ENCODE measurements around the gene CSNK1G3.
"Not testable (repeated sequence)": the region's sequence is repeated elsewhere in the genome, so short reads cannot be mapped to it uniquely, and the experiment has no call there.

CSNK1G3 gene

DNA sequence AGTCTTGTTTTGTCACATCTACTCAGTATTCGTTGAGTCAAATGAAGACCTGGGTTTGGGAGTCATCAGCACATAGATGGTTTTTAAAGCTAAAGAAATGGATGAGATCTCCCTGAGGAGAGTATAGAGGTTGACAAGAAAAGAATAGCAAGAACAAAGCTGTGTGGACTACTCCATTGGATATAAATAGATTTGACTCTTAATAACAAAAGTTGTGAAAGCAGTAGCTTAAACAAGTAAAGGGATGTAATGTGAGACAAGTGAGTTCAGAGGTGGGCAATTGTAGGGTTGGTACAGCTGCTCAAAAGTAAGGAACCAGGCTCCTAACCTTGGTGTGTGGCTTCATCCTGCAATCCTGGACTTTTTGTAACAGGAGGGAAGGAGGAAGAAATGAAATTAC, 49.3 kb downstream of the CSNK1G3 start:
- no peak for DNase-seq

DNA sequence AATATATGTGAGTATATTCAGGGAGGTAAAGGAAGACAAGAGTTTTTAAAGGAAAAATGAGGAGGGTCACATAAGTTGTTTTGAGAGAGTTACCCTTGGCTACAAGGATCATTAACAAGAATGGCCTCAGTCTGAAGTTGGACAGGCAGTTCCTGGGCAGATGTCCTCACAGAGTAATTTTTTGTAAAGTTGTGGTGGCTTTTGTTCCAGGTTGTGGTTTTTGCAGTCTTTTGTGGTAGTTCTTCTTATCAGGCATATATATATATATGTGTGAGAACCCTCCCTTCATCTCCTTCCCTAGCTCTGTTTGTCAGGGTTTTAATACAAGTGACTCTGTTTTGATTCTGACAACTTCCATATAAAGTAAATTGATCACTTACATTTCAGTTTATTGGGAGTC, 60.0 kb downstream of the CSNK1G3 start:
- no peak for DNase-seq

DNA sequence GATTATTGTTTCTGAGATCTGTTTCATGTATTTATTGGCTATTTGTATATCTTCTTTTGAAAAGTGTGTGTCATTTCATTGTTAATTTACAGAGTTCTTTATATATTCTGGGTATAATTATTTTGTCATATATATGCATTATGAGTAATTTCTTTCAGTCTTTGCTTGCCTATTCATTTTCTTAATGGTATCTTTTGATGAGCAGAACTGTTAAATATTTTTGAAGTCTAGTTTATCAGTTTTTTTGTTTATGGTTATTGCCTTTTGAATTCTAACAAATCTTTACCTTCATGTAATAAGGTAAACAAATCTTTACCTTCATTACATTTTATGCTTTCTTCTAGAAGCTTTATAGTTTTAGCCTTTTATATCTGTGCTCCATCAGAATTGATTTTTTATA, 66.4 kb downstream of the CSNK1G3 start:
- no peak for DNase-seq

DNA sequence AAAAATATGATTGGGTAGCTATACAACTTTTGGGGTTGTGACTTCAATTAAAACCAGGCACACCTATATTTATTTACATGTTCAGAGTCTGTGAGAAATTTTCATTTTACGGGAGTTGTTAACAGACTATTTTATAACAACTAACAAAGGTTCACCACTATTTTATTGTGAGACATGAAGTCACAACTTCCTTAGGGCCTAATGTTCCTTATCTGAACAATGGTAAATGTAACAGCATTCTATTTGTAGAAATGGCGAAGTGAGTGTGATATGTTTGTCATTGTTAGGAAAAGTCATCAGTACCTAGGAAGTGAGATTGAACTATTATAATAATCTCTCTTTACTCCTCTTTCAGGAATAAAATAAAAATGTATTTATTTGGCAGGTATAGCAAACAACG, 67.4 kb downstream of the CSNK1G3 start:
- no peak for DNase-seq

DNA sequence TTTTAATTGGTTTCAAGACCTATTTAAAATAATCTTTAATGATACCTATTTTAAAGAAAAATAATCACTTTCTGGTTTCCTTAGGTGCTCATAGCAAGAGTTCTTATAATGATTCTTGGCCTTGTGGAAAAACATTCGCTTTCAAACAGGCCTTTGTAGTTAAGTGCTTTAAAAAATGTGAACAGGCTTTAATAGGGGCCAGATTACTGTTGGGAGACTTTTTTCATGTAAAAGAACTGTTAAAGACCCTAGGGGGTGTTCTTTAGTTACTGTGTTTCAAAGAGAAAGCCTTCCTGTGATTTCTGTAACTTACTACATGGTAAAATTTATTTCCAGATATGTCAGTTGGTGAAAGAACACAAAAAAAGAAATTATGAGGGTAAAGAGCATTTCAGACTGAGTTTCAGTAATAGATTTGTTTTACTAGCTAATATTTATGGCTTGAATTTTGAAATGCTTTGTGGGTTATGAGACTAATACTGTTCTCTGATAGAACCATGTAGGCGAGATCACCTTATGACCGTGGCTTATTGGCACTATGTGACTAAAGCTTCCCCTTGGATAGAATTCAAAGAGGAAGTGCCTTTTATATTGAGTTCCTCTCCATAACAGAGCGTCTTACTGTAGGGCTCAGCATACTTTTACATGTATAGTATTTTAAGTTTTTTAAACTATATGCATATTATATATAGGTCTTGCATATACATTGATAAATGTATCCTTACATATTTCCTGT, 70.7 kb downstream of the CSNK1G3 start:
- DNase-seq: no peak

DNA sequence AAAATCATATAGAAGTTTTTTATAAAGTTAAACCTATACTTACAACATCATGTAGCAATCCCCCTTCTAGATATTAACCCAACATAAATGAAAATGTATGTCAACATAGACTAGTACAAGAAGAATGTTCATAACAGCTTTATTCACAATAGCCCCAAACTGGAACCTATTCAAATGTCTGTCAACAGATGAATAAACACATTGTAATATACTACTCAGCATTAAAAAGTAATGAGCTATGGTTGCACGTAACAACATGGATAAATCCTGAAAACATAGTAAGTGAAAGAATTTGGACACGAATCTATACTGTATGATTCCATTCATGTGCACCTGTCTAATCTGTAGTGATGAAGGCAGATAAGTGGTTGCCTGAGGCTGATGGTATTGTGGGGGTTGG, 73.9 kb downstream of the CSNK1G3 start:
- no peak for DNase-seq

DNA sequence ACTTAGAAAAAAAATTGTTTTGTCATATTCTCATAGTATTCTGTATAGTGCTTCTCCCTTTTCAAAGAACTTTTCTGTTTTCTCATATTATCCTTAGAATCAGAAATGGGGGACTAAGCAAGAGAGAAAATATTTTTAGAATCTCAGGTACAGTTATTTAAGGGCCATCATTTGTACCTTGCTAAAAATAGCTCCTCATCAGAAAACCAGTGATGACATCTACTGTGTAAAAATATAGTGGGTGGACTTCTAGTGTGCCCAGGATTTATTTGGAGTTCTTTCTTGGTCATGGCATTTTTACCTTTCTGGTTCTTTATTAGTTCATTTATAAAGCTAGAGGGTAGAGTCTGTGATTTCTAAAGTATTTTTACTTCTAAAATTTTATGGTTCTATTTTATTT, 82.5 kb downstream of the CSNK1G3 start:
- no peak for DNase-seq

DNA sequence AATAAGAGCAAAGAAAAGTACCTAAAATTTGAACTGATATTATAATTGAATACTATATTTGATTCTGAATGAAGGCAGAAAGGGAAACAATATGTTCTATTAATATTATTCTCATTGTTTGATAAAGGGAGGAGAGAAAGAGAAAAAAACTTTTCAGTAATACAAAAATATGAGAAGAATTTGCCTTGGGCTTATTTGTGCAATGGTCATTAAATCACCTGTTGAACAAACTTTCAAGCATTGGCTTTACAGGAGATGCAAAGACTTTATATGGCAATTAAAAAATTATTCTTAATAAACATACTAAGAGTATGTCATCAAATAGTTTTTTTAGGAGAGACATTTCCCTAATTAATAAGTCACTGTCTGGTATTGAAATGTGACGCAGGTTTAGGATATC, 85.0 kb downstream of the CSNK1G3 start:
- DNase-seq: no peak

DNA sequence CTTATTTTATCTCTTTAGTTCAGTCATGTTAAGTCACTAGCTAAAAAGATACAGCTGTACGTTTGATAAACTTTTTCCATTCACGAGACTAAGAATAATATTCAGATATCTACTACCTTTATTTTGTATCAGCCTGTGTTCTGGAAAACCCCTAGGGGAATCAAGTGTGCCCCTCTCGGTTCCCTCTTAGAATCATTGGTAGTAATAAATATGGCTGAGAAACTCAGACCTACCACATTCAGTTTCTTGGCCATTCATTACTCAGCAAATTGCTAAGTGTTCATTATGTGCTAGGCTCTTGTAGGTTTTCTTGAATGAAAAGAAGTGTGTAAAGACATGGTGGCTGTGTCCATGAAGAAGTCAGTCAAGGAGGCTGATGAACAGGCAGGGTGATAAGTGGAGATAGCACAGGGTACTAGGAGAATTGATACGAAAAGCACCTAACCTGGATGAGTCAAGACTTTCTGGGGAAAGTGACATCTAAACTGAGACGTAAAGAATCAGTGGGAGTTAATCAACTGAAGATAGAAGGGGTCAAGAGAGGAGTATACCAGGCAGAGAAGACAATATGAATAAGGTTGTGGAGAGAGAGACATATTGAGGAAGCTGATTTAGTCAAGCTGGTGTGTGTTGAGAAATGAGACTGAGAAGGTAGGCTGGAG, 86.2 kb downstream of the CSNK1G3 start:
- DNase-seq: no peak

DNA sequence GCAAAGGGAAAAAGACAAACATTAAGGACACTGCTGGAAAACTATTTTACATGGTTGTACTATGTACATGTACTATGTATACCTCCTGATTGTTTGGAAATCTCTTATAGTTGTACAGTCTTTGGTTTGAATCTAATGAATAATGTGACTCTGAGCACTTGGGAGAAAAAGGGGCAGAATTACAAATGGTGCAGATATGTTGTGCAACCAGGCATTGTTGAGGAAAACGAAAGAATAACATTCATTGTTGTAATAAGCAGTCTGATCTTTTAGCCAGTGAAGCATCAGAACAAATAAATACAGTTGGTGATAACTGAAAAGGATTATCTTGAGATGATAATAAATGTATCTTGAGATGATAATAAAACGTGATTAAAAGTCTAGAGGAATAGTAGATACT, 87.2 kb downstream of the CSNK1G3 start:
- DNase-seq: no peak

DNA sequence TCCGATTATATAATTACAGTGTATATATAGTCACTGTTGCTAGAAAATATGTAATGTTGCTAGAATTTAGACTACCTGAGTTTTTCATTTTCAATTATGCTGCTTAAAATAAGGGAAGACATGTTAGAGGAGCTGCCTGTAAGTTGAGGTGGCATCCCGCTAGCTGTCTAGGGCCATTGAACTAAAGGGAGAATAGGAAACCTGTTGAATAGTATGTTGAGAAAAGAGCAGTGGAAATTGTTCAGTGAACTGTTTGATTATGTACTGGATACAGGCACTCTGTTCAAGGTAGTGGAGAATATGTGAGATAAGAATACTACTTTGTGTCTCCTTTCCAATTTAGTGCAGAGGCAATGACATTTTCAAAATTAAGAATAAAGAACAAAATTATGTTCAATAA, 89.6 kb downstream of the CSNK1G3 start:
- no peak for DNase-seq

DNA sequence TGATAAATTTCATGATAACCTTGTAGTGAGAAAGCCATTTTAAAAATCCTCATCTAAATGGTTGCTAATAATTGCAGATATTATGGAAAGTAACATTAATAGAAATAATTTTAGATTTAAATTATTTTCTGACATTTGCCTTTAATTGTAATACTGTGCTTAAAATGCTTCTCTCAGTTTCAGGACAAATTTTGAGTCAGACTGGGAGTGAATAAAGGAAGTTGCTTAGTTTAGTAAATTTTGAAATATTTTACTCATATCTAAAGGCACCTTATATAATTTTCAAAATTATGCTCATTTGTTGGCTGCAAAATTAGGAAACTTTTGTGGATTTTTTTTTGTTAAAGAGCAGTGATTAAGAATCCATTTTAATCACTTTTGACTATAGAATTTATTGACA, 93.8 kb downstream of the CSNK1G3 start:
- no peak for DNase-seq

DNA sequence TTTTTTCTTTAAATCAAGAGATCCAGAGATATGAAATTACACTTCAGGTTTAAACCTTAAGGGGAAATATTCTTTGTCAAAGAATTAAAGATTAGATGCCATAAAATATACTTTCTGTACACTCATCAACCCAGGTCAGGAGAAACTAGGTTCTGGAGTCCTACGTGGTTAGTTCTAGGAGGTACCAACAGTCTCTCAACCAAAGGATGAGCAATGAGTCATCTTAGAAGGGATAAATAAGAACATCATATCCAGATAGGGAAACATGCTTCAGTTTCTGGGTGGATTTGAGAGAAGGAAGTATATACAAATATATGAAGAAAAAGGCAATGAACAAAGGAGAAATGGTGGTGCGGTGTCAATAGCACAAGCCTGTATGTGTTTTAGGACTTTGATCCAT, 98.2 kb downstream of the CSNK1G3 start:
- DNase-seq: no peak

DNA sequence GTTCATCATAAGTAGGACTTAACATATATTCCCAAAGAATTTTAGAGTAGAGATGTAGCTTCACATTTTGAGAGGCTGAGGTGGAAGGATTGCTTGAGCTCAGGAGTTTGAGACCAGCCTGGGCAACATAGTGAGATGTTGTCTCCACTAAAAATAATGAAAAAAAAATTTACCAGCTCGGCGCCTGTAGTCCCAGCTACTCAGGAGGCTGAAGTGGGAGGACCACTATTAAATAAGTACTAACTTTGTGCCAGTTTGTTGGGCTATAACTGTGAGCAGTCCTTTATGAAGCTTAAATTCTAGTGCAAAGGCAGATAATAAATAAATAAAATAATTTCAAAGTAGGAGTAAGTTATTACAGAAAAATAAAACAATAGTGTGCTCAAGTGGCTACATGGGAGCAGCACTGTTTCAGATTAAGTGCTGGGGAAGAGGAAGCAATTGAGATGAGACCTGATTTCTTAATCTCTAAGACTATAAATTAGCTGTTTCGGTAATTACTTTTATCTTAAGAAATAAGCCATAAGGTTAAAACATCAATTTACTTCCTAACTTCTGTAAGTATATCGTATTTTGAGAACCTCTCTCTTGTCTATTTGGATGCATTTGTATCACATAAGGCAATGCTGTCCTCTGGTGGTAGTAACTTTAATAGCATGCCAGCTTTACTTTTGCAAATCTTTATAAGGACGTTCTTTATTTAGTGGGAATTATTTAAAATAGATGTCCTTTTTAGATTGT, 98.9 kb downstream of the CSNK1G3 start:
- no peak for DNase-seq

DNA sequence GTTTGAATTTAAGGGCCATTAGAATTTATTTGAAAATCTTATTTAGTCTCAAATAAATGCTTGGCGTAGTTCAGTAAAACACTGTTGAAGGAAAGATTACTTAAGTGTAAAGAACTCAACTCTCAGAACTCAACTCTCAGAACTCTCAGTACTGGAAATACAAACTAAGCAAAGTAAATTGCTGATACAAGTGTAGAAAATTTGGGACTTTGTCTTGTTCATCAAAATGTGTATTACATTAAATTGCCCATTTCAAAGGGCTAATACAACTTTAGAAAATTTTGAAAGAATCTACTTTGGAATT, 99.4 kb downstream of the CSNK1G3 start:
- DNase-seq: no peak

DNA sequence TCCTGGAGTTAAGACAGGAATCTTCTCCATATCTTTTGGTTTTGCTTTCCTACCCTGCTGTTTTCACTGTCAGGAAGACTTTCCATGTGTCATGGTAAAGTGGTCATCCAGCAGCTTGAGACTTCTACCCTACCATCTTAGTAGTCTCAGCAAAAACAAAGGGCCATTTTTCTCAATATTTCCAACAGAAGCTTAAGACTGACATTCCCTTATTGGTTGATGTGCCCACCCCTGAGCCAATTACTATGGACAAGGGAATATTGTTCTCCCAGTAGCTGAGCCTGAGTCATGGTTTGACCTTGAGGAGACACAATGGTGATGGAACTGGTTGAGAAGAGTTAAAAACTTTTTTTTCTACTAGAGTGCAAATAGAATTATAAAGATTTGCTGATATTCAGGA, 105.6 kb downstream of the CSNK1G3 start:
- DNase-seq: no peak

DNA sequence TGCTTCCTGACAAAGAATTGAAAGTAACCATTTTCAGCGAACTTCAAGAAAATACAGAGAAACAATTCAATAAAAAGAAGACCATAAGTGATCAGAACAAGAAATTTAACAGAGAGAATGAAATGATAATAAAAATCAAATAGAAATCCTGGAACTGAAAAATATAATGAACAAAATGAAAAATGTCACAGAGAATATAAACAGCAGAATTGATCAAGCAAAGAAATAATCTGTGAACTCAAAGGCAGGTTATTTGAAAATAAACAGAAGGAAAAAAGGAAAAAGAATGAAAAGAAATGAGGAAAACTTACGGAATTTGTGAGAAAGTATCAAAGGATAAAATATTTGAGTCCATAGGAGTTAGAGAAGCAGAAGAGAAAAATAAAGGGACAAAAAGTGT, 114.1 kb downstream of the CSNK1G3 start:
- no peak for DNase-seq

DNA sequence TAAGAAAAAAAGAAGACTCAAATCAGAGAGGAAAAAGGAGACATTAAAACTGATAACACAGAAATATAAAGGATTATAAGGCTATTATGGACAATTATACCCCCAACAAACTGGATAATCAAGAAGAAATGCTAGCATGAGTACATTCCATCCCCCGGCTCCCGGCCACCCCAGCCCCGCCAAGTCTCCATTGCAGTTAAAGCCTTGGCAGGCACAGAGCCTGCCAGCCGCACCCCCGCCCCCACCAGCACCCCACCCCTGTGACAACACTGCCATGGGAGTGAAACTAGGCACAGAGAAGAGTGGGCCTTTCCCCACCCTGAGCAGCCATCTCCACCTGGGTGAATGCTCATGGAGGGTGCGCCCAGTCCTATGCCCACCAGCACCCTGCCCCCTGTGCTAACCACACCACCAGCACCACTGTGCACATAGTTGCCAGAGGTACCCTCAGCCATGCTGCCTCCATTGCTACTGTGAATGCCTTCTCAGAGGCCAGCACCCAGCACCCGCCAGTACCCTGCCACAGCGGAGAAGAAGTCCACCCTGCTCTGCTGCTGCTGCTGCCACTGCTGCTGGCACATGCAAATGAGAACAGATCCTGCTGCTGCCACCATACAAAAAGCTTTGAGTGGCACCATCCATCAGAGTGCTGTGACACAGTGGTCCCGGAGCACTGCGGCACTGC, 117.0 kb downstream of the CSNK1G3 start:
- no peak for DNase-seq

DNA sequence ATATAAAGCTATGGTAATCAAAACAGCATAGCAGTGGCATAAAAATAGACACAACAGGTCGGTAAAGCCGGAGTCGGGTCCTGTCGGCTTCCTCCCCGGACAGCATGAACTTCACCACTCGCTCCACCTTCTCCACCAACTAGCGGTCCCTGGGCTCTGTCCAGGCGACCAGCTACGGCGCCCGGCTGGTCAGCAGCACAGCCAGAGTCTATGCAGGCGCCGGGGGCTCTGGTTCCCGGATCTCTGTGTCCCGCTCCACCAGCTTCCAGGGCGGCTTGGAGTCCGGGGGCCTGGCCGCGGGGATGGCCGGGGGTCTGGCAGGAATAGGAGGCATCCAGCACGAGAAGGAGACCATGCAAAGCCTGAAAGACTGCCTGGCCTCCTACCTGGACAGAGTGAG, 124.0 kb downstream of the CSNK1G3 start:
- no peak for DNase-seq

DNA sequence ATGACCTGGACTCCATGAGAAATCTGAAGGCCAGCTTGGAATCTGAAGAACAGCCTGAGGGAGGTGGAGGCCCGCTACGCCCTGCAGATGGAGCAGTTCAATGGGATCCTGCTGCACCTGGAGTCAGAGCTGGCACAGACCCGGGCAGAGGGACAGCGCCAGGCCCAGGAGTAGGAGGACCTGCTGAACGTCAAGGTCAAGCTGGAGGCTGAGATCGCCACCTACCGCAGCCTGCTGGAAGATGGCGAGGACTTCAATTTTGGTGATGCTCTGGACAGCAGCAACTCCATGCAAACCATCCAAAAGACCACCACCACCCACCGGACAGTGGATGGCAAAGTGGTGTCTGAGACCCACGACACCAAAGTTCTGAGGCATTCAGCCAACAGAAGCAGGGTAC, 125.1 kb downstream of the CSNK1G3 start:
- DNase-seq: not testable (repeated sequence)

DNA sequence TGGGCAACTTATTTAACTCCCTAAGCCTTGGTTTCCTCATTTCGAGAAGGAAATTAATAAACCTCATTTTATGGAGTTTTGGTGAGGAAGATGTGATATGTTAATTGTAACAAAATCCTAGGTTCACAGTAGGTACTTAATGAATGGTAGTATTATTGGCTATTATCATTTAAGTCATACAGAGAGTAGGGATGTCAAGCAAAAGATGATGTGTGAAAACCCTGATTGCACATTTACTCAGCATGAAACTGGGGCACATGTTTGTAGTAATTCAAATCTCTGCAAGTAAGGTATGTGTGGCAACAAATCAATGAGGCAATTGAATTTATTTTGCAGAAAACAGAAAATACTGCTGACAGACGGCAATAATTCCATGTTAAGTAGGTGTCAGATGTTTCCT, 127.3 kb downstream of the CSNK1G3 start:
- no peak for DNase-seq

DNA sequence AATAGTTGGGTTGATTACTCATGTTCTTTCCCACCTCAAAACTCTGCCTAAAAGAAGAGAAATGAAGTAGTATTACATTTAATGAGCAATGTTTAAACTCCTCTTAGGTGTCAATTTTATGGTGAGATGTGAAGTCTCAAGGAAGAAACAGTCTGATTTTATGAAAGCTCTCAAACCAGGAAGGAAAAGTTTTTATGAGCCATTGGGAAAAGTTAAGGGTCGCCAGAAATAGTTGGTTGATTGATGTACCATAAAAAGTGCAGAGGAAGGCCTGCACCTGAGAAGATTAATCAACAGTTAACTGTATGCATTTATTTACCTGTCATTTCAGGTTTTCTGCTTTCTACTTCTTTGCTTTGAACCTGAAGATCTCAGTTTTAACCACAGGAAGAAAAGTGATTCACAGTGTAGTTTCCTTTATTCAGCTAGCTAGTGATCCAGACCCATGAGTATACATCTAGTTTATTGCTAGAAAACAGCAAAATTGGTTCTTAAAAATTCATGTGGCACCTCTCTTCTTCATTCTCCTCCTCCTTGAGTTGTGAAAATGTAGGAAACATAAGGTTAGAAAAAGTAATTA, 133.1 kb downstream of the CSNK1G3 start:
- DNase-seq: no peak

DNA sequence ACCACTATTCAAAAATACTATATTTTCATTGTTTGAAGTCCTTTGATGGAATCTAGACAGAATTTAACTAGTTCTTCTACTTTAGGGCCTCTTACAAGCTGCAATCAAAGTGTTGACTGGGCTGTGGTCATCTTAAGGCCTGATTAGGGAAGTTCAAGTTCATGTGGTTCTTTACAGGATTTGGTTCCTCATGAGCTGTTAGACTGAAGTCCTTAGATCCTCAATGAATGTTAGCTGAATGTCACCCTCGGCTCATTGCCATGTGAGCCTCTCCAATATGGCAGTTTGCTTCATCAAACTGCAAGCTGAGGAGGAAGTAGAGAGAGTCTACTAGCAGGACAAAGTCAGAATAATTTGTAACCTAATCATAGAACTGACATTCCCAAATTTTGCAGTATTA, 135.1 kb downstream of the CSNK1G3 start:
- no peak for DNase-seq

DNA sequence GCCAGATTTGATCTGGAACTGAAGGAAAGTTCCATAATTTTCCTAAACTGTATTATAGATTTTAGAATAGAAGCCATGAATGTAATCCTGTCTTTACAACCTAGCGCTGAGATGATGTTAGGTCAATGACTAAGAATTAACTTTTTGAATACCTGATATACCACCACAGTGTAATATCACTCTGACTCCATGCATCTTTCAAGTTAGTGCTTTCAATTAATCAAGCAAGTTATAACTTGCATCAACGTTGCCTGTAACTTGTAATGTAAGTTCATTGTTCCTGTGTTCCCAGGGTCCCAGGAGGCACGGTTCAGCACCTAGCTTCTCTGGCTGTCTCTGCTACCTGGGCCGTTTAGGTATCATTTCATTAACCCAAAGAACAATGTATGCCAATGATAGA, 139.3 kb downstream of the CSNK1G3 start:
- DNase-seq: no peak
